AG09309 (cell line): ENCODE measurements around the gene ELFN1.

Experiments
- DNase-seq: peaks from one replicate; pipeline ENCODE4 v3.0.0-alpha.2; 2010; ENCODE audit warnings: low read depth
- H3K4me3 ChIP-seq: 2 replicates; pipeline ENCODE4 v1.5.1; 2011; ENCODE audit warnings: mild to moderate bottlenecking, low read depth, low read length, moderate library complexity; ENCODE audit not compliant: control insufficient read depth
- CTCF ChIP-seq: IDR thresholded peaks from 2 replicates; pipeline ENCODE4 v1.5.1; 2011; ENCODE audit warnings: mild to moderate bottlenecking, low read depth, low read length, inconsistent platforms; ENCODE audit not compliant: insufficient read depth, control insufficient read depth; ENCODE audit errors: missing control alignments

ELFN1 gene

GRCh38 chr7:1709900-1710299 lies 39.8 kb downstream of the ELFN1 start:
- DNase-seq = no peak
- H3K4me3 ChIP-seq = no peak overlapping the region

GRCh38 chr7:1710936-1711335 lies 40.9 kb downstream of the ELFN1 start:
- TF ChIP-seq CTCF = no peak
- no peak for DNase-seq
- H3K4me3 ChIP-seq = no peak overlapping the region

More at GRCh38 chr7:1709900-1710299, 39.8 kb downstream of the ELFN1 start:
- peak; percentile 29 for TF ChIP-seq CTCF

GRCh38 chr7:1712907-1713501 lies 42.9 kb downstream of the ELFN1 start:
- no peak for TF ChIP-seq CTCF
- DNase-seq = no peak
- H3K4me3 ChIP-seq = no peak overlapping the region

GRCh38 chr7:1713502-1714484 lies 43.7 kb downstream of the ELFN1 start:
- H3K4me3 ChIP-seq = no peak overlapping the region
- TF ChIP-seq CTCF = no peak
- DNase-seq = no peak

GRCh38 chr7:1714583-1715330 lies 44.7 kb downstream of the ELFN1 start:
- no peak for DNase-seq
- no peak overlapping the region for H3K4me3 ChIP-seq
- TF ChIP-seq CTCF = no peak

GRCh38 chr7:1715331-1715625 lies 45.2 kb downstream of the ELFN1 start:
- no peak for DNase-seq
- no peak for TF ChIP-seq CTCF
- H3K4me3 ChIP-seq = no peak overlapping the region
